ENCODE results near the gene UCHL3. TPM values are rescaled to one million over a fixed set of nuclear protein-coding genes. Genes with fewer than 3 reads are reported as not detected.

The UCHL3 gene
- total and polyA plus RNA-seq, 2 of the 8 experiments (the other 6 are each of a cell fraction or from before 2014, with no cell fraction given) = 33.0 to 61.1 TPM

GRCh38 chr13:75607447-75607846 is 57.9 kb downstream of the UCHL3 start:
- ChIA-PET CTCF (ENCODE audit: partially characterized antibody) (interaction anchor here (0.6 to 0.7 kb wide), 2 partner anchors 35 to 1013 kb away, joined by 3 to 4 read pairs; no protein-coding TSS in a partner anchor), POLR2A (ENCODE audit: partially characterized antibody) (interaction anchor here (1.3 kb wide), 1 partner anchor 28 kb away, joined by 3 read pairs; the partner anchor contains the start of gene LMO7)
- H3K4me2 ChIP-seq (ENCODE audit: insufficient read depth in 1 of 2, low read depth in 2 of 2, low read length in 2 of 2) = no peak overlapping the region
- no peaks in the 10 kb centered on the region; a peak in 1 of 8 replicates for H3K36me3 ChIP-seq (ENCODE audit: control insufficient read depth in 2 of 4, insufficient read depth in 4 of 4, low read length in 3 of 4)
- H3K23me2 ChIP-seq (ENCODE audit: low read depth, low read length) = no peaks in the 10 kb centered on the region; the same call in 1 of the 2 replicates
- H2AK5ac ChIP-seq (ENCODE audit: low read depth, low read length) = no peak overlapping the region
- H2BK20ac ChIP-seq (ENCODE audit: low read length) = no peak overlapping the region
- no peak overlapping the region for H4K91ac ChIP-seq (replicated peaks; ENCODE audit: insufficient read length, low read length)
- FAIRE-seq = no peak
- H2AFZ ChIP-seq (ENCODE audit: low read length) = no peak overlapping the region
- TF ChIP-seq POLR2A (IDR thresholded peaks at IDR 0.05; ENCODE audit: control extremely low read depth in 1 of 2, low read depth in 2 of 2, low read length in 2 of 2) (no peak), CEBPB (IDR thresholded peaks at IDR 0.05; ENCODE audit: low read depth, low read length) (peak; percentile 67; the same call in 1 of the 2 replicates), SP2 (IDR thresholded peaks at IDR 0.05; ENCODE audit: low read length) (no peak)
- H3K4ac ChIP-seq (replicated peaks; ENCODE audit: insufficient read length, low read depth, low read length) = no peak overlapping the region
- no peak overlapping the region for H3K27ac ChIP-seq (ENCODE audit: low read depth, low read length)
- no peak overlapping the region for H2BK5ac ChIP-seq (ENCODE audit: low read depth, low read length)
- H4K8ac ChIP-seq (ENCODE audit: extremely low read depth, insufficient read depth, low read length) = no peak overlapping the region
- H3K79me1 ChIP-seq (ENCODE audit: low read depth, low read length) = no peaks in the 10 kb centered on the region
- no peak overlapping the region for H3K23ac ChIP-seq (ENCODE audit: insufficient read length)
- H3K4me3 ChIP-seq (ENCODE audit: extremely low read depth in 1 of 4, insufficient read depth in 2 of 4, low read depth in 3 of 4, low read length in 4 of 4) = no peak overlapping the region
- no peak overlapping the region for H3K14ac ChIP-seq (ENCODE audit: insufficient read length)
- H3K27me3 ChIP-seq (replicated peaks in 1 of 4; ENCODE audit: control insufficient read depth in 3 of 4, extremely low read depth in 1 of 4, insufficient read depth in 3 of 4, low read length in 3 of 4) = no peaks in the 10 kb centered on the region
- no peaks in the 10 kb centered on the region for H3K4me1 ChIP-seq (replicated peaks in 1 of 4; ENCODE audit: control insufficient read depth in 3 of 4, insufficient read depth in 4 of 4, low read length in 3 of 4)
- no peak overlapping the region for H3K9ac ChIP-seq (replicated peaks in 1 of 4; ENCODE audit: extremely low read depth in 1 of 4, low read depth in 3 of 4, low read length in 3 of 4)
- no peak for DNase-seq (ENCODE audit: low read depth in 1 of 2, low spot score in 2 of 2)
- H2BK120ac ChIP-seq (replicated peaks; ENCODE audit: low read depth, low read length) = no peak overlapping the region
- no peak overlapping the region for H2BK12ac ChIP-seq (ENCODE audit: low read depth, low read length)
- H2BK15ac ChIP-seq (ENCODE audit: low read length) = no peak overlapping the region
- H3K56ac ChIP-seq (replicated peaks; ENCODE audit: insufficient read length, low read depth, low read length) = no peak overlapping the region
- no peaks in the 10 kb centered on the region for H4K20me1 ChIP-seq (replicated peaks in 1 of 2; ENCODE audit: control insufficient read depth in 1 of 2, insufficient read depth in 2 of 2, low read length in 2 of 2)
- no peak overlapping the region for H3K18ac ChIP-seq (ENCODE audit: extremely low read depth, low read length)
- no peaks in the 10 kb centered on the region for H3K79me2 ChIP-seq (ENCODE audit: control insufficient read depth in 1 of 2, insufficient read depth in 2 of 2, low read length in 2 of 2)
- no peaks in the 10 kb centered on the region for H3K9me3 ChIP-seq (ENCODE audit: insufficient read depth in 2 of 2, low read depth in 1 of 2, low read length in 1 of 2)
- WGBS, 2 experiments (ENCODE audit: extremely low coverage in 1 of 2, insufficient coverage in 1 of 2, insufficient read length in 1 of 2, insufficient replicate concordance in 2 of 2, low coverage in 1 of 2, low lambda C conversion rate in 2 of 2, missing lambda C conversion rate in 1 of 2) = 91% methylated on average over 2 of the region's 2 CpGs; no CpG with 5 or more reads in 1 of the 2 experiments
- H4K5ac ChIP-seq (ENCODE audit: insufficient read length, low read depth, low read length) = no peak overlapping the region

Data from H1 (cell line).